ENCODE measurements around the gene OR51B5. TPM values are rescaled to one million over a fixed set of nuclear protein-coding genes. Genes with fewer than 3 reads are reported as not detected.
"Not testable (repeated sequence)": the region's sequence is repeated elsewhere in the genome, so short reads cannot be mapped to it uniquely, and the experiment has no call there.

Gene OR51B5
- total and polyA plus RNA-seq, 2 experiments from 2014 or later: not detected

GRCh38 chr11:5363679-5364078, 20.4 kb upstream of the OR51B5 start (continued):
- no peak for TF ChIP-seq ETS1 (IDR thresholded peaks at IDR 0.05)

GRCh38 chr11:5362017-5362625, 18.8 kb upstream of the OR51B5 start:
- no peak overlapping the region for H3K4me2 ChIP-seq
- DNase-seq (ENCODE audit: low spot score) (no peak), ATAC-seq (no peak)
- H3K4me1 Mint-ChIP-seq: no peaks in the 10 kb centered on the region; the same call in 2 of the 3 replicates
- no peaks in the 10 kb centered on the region for H3K4me1 ChIP-seq (ENCODE audit: insufficient read depth)
- H3K4me3 ChIP-seq: no peak overlapping the region
- no peak overlapping the region for H3K27ac Mint-ChIP-seq
- TF ChIP-seq REST (IDR thresholded peaks at IDR 0.05; ENCODE audit: unreplicated experiment) (no peak), EZH2phosphoT487 (IDR thresholded peaks at IDR 0.05; ENCODE audit: unreplicated experiment) (no peak), JUNB (IDR thresholded peaks at IDR 0.05; ENCODE audit: unreplicated experiment) (no peak), CREB1 (CRISPR knock-in tag; IDR thresholded peaks at IDR 0.05; ENCODE audit: low read depth) (no peak), ZNF331 (CRISPR knock-in tag; IDR thresholded peaks at IDR 0.05; ENCODE audit: low read depth) (no peak), ZNF114 (CRISPR knock-in tag; IDR thresholded peaks at IDR 0.05) (no peak), NANOG (IDR thresholded peaks at IDR 0.05; ENCODE audit: borderline replicate concordance) (no peak), CTCF (conservative IDR thresholded peaks at IDR 0.05; ENCODE audit: low read depth in 2 of 2) (no peak), ETS1 (IDR thresholded peaks at IDR 0.05) (no peak)
- H2AFZ ChIP-seq: no peak overlapping the region
- no peaks in the 10 kb centered on the region for H3K79me2 ChIP-seq (replicated peaks; ENCODE audit: insufficient read depth)
- H3K27me3 ChIP-seq (ENCODE audit: insufficient read depth): no peaks in the 10 kb centered on the region
- no peak overlapping the region for H3K4me3 Mint-ChIP-seq
- H3F3A ChIP-seq (replicated peaks; ENCODE audit: low read depth): no peaks in the 10 kb centered on the region
- no peaks in the 10 kb centered on the region for H3K36me3 Mint-ChIP-seq (ENCODE audit: low read depth)
- H3K36me3 ChIP-seq (ENCODE audit: insufficient read depth): no peaks in the 10 kb centered on the region
- no peaks in the 10 kb centered on the region for H4K20me1 ChIP-seq (replicated peaks; ENCODE audit: insufficient read depth)
- no peaks in the 10 kb centered on the region for H3K27me3 Mint-ChIP-seq (ENCODE audit: insufficient read depth, low read depth, poor library complexity)
- no peak overlapping the region for H3K27ac ChIP-seq (ENCODE audit: low read depth)
- peaks cover 4% of the 10 kb centered on the region; the same call in 1 of the 3 replicates for H3K9me3 Mint-ChIP-seq
- H3K9me2 ChIP-seq (ENCODE audit: insufficient read depth): no peaks in the 10 kb centered on the region

- ATAC-seq; H3K4me1 Mint-ChIP-seq; H3K36me3 ChIP-seq (ENCODE audit: insufficient read depth): not testable (repeated sequence)
These were observed 12.7 kb upstream of the OR51B5 start for GRCh38 chr11:5356031-5356430.

More at GRCh38 chr11:5356031-5356430, 12.7 kb upstream of the OR51B5 start:
- H3F3A ChIP-seq (replicated peaks; ENCODE audit: low read depth); H3K27me3 Mint-ChIP-seq (ENCODE audit: insufficient read depth, low read depth, poor library complexity); H2AFZ ChIP-seq; H3K79me2 ChIP-seq (replicated peaks; ENCODE audit: insufficient read depth); H3K4me2 ChIP-seq; H3K9me2 ChIP-seq (ENCODE audit: insufficient read depth); H3K36me3 Mint-ChIP-seq (ENCODE audit: low read depth); H3K4me3 Mint-ChIP-seq; H4K20me1 ChIP-seq (replicated peaks; ENCODE audit: insufficient read depth); H3K27ac Mint-ChIP-seq; H3K27me3 ChIP-seq (ENCODE audit: insufficient read depth); H3K4me3 ChIP-seq; DNase-seq (ENCODE audit: low spot score); H3K27ac ChIP-seq (ENCODE audit: low read depth); H3K9me3 Mint-ChIP-seq; H3K4me1 ChIP-seq (ENCODE audit: insufficient read depth): not testable (repeated sequence)
